SJSA1 (cell line): ENCODE measurements around the gene LARP1B. TPM values are rescaled to one million over a fixed set of nuclear protein-coding genes. Genes with fewer than 3 reads are reported as not detected.
"Not testable (repeated sequence)": the region's sequence is repeated elsewhere in the genome, so short reads cannot be mapped to it uniquely, and the experiment has no call there.

Source experiments
- DNase-seq, 2 experiments: peaks; one replicate each; pipeline ENCODE4 v3.0.0-alpha.2; 2015 to 2020; ENCODE audit warnings: low spot score in 2 of 2, low read depth in 1 of 2
- H3K27ac ChIP-seq: fragments of 250-450 bp; sonication (Bioruptor Pico); 2 replicates; pipeline ENCODE4 v1.5.1; 2020; ENCODE audit warnings: mild to moderate bottlenecking, moderate library complexity
- H3K27me3 ChIP-seq: fragments of 250-450 bp; sonication (Bioruptor Pico); replicated peaks from 2 replicates; pipeline ENCODE4 v1.5.1; 2020; ENCODE audit warnings: mild to moderate bottlenecking, moderate library complexity
- H3K36me3 ChIP-seq: fragments of 250-450 bp; sonication (Bioruptor Pico); 2 replicates; pipeline ENCODE4 v1.5.1; 2020; ENCODE audit warnings: mild to moderate bottlenecking
- H3K4me1 ChIP-seq: fragments of 250-450 bp; sonication (Bioruptor Pico); replicated peaks from 2 replicates; pipeline ENCODE4 v1.6.1; 2021; ENCODE audit warnings: mild to moderate bottlenecking
- H3K4me3 ChIP-seq: fragments of 250-450 bp; sonication (Bioruptor Pico); 2 replicates; pipeline ENCODE4 v1.5.1; 2020; ENCODE audit warnings: mild to moderate bottlenecking
- H3K9me3 ChIP-seq: fragments of 250-450 bp; sonication (Bioruptor Pico); replicated peaks from 2 replicates; pipeline ENCODE4 v1.5.1; 2020; ENCODE audit warnings: mild to moderate bottlenecking
- total RNA-seq: library from RNA; depleted of rRNA; stranded (reverse); fragments of >200 nt; shearing (Covaris generic); gene quantifications from 2 replicates; pipeline ENCODE4 v1.2.3, GENCODE V29; 2014

LARP1B gene
- total RNA-seq, 1 experiment from 2014 or later: 42.5 TPM

DNA sequence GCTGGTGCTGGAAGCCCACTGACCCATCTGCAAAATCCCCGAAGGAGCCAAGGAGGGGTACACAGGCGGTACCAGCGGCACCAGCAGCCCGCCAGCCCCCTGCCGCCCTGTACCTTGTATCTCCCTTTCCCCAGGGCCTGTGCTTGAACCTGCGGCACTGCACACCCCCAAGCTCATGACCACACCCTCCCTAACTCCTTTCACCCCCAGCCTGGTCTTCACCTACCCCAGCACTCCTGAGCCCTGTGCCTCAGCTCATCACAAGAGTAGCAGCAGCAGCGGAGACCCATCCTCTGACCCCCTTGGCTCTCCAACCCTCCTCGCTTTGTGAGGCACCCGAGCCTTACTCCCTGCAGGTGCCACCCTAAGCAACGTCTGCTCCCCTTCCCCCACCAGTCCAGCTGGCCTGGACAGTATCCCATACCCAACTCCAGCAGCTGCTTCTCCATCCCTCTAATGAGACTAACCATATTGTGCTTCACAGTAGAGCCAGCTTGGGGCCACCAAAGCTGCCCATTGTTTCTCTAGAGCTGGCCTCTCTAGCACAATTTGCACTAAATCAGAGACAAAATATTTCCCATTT lies 94.9 kb downstream of the LARP1B start:
- Histone ChIP-seq H3K9me3 (no peaks in the 10 kb centered on the region), H3K27ac (no peak overlapping the region), H3K27me3 (no peaks in the 10 kb centered on the region), H3K4me3 (no peak overlapping the region), H3K4me1 (peaks cover 18% of the 10 kb centered on the region), H3K36me3 (no peaks in the 10 kb centered on the region)
- DNase-seq: no peak

DNA sequence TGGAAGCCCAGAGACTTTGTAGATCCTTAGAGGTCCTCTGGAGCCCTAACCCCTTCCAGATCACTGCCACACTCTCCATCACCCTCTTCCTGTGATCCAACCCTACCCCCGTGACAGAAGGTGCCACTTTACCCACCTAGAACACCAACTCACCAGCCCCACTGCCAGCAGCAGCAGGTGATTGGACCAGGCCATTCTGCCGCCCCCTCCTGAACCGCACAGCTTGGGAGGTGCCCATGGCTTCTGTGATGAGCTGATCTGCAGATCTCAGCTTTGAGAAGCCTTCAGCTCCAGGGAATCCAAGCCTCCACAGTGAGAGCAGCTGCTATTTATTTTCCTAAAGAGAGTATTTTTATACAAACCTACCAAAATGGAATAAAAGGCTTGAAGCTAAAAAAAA lies 95.4 kb downstream of the LARP1B start:
- not testable (repeated sequence) for H3K27me3 ChIP-seq, H3K4me3 ChIP-seq, DNase-seq

DNA sequence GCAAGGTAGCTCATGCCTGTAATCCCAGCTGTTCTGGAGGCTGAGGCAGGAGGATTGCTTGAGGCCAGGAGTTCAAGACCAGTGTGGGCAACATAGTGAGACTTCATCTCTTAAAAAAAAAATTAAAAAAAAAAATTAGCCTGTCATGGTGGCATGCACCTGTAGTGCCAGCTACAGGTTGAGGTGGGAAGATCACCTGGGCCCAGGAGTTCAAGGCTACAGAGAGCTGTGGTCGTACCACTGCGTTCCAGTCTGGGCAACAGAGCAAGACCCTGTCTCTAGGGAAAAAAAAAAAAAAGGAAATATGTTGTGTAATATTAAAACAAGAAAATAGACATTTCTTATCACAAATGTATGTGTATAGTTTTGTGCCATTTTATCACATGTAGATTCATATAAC lies 97.8 kb downstream of the LARP1B start:
- no peak overlapping the region for H3K4me3 ChIP-seq
- no peaks in the 10 kb centered on the region for H3K36me3 ChIP-seq
- H3K27ac ChIP-seq: no peak overlapping the region
- DNase-seq: no peak
- H3K27me3 ChIP-seq: no peaks in the 10 kb centered on the region
- peaks cover 45% of the 10 kb centered on the region for H3K4me1 ChIP-seq
- H3K9me3 ChIP-seq: no peaks in the 10 kb centered on the region

More for the DNA sequence above, 95.4 kb downstream of the LARP1B start:
- H3K36me3 ChIP-seq, H3K9me3 ChIP-seq, H3K27ac ChIP-seq: not testable (repeated sequence)
- H3K4me1 ChIP-seq: peaks cover 23% of the 10 kb centered on the region

DNA sequence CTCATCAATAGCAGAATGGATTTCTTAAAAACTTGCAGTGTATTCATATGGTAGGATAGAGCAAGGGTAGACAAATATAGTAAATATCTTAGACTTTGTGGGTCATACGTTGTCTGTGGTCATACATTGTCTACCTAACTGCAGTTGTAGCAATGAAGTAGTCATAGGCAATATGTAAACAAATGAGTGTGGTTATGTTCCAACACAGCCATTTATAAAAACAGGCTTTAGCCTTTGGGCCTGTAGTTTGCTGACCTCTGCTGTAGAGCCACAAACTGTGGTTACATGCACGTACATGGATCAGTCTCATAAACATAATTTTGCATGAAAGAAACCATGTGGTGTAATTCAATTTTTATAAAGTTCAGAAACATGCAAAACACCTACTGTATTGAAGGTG lies 98.9 kb downstream of the LARP1B start:
- Histone ChIP-seq H3K27me3 (no peaks in the 10 kb centered on the region), H3K27ac (peak overlapping the region; percentile 94), H3K4me3 (no peak overlapping the region), H3K4me1 (peaks cover 52% of the 10 kb centered on the region), H3K36me3 (no peaks in the 10 kb centered on the region), H3K9me3 (no peaks in the 10 kb centered on the region)
- DNase-seq: peak in 1 of 2 experiments; percentile 64

DNA sequence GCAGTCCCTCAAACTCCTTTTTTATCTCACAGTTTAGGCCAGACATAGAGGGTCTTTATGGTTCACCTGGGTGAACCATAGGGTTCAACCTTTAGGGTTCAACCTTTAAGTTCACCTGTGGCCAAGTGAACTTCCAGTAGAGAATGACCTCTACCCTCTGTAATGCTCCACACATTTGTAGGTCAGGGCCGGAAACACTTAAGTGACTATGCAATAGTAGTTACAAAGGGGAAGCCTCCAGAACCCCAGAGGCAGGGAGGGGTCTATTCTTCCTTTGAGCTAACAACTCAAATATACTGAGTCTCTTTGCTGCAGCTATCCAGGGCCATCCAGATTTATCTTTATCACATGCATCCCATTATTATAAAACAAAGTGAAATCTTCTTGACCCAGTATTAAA lies 100.0 kb downstream of the LARP1B start:
- H3K4me1 ChIP-seq: peaks cover 52% of the 10 kb centered on the region
- H3K27ac ChIP-seq: peak overlapping the region; percentile 94
- H3K4me3 ChIP-seq: no peak overlapping the region
- H3K27me3 ChIP-seq: no peaks in the 10 kb centered on the region
- no peaks in the 10 kb centered on the region for H3K36me3 ChIP-seq
- no peaks in the 10 kb centered on the region for H3K9me3 ChIP-seq
- no peak for DNase-seq

- Histone ChIP-seq H3K27me3 (no peaks in the 10 kb centered on the region), H3K27ac (peak overlapping the region; percentile 94), H3K36me3 (no peaks in the 10 kb centered on the region), H3K4me1 (peaks cover 57% of the 10 kb centered on the region), H3K4me3 (no peak overlapping the region), H3K9me3 (no peaks in the 10 kb centered on the region)
- DNase-seq: peak in 1 of 2 experiments; percentile 76
Observed at GRCh38 chr4:128162434-128162833, 101.3 kb downstream of the LARP1B start.

GRCh38 chr4:128163177-128164117 lies 102.3 kb downstream of the LARP1B start:
- H3K27ac ChIP-seq: peak overlapping the region; percentile 94

GRCh38 chr4:128166982-128167381 lies 105.9 kb downstream of the LARP1B start:
- Histone ChIP-seq H3K27ac (no peak overlapping the region), H3K36me3 (no peaks in the 10 kb centered on the region), H3K27me3 (no peaks in the 10 kb centered on the region), H3K4me1 (peaks cover 47% of the 10 kb centered on the region), H3K9me3 (no peaks in the 10 kb centered on the region), H3K4me3 (no peak overlapping the region)
- DNase-seq: no peak

More at GRCh38 chr4:128163177-128164117, 102.3 kb downstream of the LARP1B start:
- Histone ChIP-seq H3K4me1 (peaks cover 67% of the 10 kb centered on the region), H3K4me3 (no peak overlapping the region), H3K9me3 (no peaks in the 10 kb centered on the region), H3K36me3 (no peaks in the 10 kb centered on the region), H3K27me3 (no peaks in the 10 kb centered on the region)
- peak in 1 of 2 experiments; percentile 94 for DNase-seq

DNA sequence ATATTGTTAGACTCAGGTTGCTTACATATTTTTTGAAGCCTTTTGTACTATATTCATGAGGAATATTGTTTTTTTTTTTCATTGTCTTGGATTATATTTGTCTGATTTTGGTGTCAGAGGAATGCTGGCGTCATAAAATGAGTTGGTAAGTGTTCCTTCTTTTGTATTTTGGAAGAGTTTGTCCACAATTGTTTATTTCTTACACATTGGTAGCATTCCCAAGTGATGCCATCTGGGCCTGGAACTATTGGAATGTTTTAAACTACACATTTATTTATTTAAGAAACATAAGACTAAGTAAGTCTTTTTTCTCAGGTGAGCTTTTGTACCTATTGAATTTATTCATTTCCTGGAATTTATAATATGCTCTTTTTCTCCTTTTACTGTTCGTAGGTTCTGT lies 107.6 kb downstream of the LARP1B start:
- no peaks in the 10 kb centered on the region for H3K36me3 ChIP-seq
- H3K27ac ChIP-seq: peak overlapping the region; percentile 92
- H3K27me3 ChIP-seq: no peaks in the 10 kb centered on the region
- peaks cover 32% of the 10 kb centered on the region for H3K4me1 ChIP-seq
- peak; percentile 52 to 83 for DNase-seq
- H3K9me3 ChIP-seq: no peaks in the 10 kb centered on the region
- no peak overlapping the region for H3K4me3 ChIP-seq

- no peaks in the 10 kb centered on the region for H3K27me3 ChIP-seq
- no peaks in the 10 kb centered on the region for H3K36me3 ChIP-seq
- H3K27ac ChIP-seq: peak overlapping the region; percentile 92
- no peaks in the 10 kb centered on the region for H3K9me3 ChIP-seq
- H3K4me1 ChIP-seq: peaks cover 27% of the 10 kb centered on the region
- no peak for DNase-seq
- no peak overlapping the region for H3K4me3 ChIP-seq
Observed at GRCh38 chr4:128169245-128169644, 108.1 kb downstream of the LARP1B start.

- Histone ChIP-seq H3K4me1 (0 out of 2 replicates have a peak, but pooled peaks cover 6% of the 10 kb centered on the region), H3K9me3 (no peaks in the 10 kb centered on the region), H3K36me3 (no peaks in the 10 kb centered on the region), H3K27me3 (no peaks in the 10 kb centered on the region), H3K4me3 (no peak overlapping the region), H3K27ac (no peak overlapping the region)
- DNase-seq: no peak
Observed at GRCh38 chr4:128176643-128177042, 115.5 kb downstream of the LARP1B start.

- H3K36me3 ChIP-seq: peaks cover 3% of the 10 kb centered on the region; the same call in 1 of the 2 replicates
- H3K9me3 ChIP-seq: no peaks in the 10 kb centered on the region; the same call in 1 of the 2 replicates
- H3K4me1 ChIP-seq: 0 out of 2 replicates have a peak, but pooled peaks cover 6% of the 10 kb centered on the region
- H3K27ac ChIP-seq: no peak overlapping the region
- no peaks in the 10 kb centered on the region for H3K27me3 ChIP-seq
- no peak for DNase-seq
- H3K4me3 ChIP-seq: no peak overlapping the region
Observed at GRCh38 chr4:128177498-128177897, 116.4 kb downstream of the LARP1B start.

DNA sequence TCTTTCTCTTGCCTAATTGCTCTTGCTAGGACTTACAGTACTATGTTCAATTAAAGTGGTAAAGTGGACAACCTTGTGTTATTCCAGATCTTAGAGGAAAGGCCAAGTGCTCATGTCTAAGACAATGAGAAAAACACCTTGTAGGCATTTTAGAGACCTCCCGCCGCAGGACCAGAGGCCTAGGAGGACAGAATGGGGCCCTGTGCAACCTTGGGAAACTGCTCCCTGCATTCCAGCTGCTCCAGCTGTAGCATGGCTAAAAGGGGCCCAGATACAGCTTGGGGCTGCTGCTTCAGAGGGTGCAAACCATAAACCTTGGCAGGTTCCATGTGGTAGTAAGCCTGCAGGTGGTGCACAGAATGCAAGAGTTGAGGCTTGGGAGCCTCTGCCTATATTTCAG lies 125.5 kb downstream of the LARP1B start:
- Histone ChIP-seq H3K4me3 (no peak overlapping the region), H3K36me3 (peaks cover 22% of the 10 kb centered on the region), H3K9me3 (peaks cover 13% of the 10 kb centered on the region), H3K27me3 (no peaks in the 10 kb centered on the region), H3K4me1 (peaks cover 6% of the 10 kb centered on the region), H3K27ac (no peak overlapping the region)
- DNase-seq: no peak
